Activated CD4-positive, alpha-beta T cell treated with anti-CD3 and anti-CD28 coated beads, Interleukin-2, amount 50 U/mL, for 24 hours (primary cell): ENCODE measurements around the gene NEK3.
"Not testable (repeated sequence)": the region's sequence is repeated elsewhere in the genome, so short reads cannot be mapped to it uniquely, and the experiment has no call there.

Experiments used
- DNase-seq, 2 donors: peaks; one replicate each; pipeline ENCODE4 v3.0.0-alpha.2; 2020; ENCODE audit warnings: low read depth in 1 of 2, low spot score in 1 of 2

NEK3 gene, protein sequence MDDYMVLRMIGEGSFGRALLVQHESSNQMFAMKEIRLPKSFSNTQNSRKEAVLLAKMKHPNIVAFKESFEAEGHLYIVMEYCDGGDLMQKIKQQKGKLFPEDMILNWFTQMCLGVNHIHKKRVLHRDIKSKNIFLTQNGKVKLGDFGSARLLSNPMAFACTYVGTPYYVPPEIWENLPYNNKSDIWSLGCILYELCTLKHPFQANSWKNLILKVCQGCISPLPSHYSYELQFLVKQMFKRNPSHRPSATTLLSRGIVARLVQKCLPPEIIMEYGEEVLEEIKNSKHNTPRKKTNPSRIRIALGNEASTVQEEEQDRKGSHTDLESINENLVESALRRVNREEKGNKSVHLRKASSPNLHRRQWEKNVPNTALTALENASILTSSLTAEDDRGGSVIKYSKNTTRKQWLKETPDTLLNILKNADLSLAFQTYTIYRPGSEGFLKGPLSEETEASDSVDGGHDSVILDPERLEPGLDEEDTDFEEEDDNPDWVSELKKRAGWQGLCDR

DNA sequence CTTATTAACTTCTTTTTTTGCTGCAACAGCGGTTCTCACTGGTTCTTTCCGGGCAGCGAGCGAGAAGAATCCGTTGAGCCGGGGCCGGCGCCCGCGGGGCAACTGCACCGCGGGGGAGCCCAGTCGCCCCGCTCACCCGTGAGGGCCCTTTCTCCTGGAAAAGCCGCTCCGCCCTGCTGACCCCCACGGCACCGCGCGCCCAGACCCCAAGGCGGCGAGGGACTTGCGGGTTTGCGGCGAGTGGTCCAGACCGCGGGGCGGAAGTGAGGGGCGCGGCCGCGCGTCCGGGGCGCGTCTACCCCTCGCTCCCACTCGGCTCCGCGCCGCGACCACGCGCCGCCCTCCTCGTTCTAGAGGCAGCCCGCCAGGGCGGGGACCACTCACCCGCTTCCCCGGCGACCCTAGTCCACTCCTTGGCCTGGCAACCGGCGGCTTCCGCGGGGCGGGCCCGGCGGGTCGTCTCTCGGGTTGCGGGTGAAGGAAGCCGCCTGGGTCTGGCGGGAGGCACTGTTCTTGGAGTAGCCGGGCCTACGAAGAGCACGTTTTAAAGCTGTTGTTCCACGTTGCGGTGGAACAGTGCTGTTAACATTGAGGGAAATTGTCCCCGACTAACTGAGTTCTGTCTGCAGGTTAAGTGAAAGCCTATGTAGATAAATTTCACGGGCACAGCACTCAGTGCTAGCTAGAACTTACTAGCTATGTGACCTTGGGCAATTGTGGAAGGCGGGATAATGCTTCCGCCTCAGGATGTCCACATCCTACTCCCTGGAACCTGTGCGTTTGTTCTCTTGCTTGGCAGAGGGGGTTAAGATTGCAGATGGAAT, at the start of gene NEK3:
TSS of gene NEK3 (minus strand) at position 439 of the 824 bp plus-strand sequence. CDS start 3,406 bp downstream, outside the sequence.
- DNase-seq, result peak; percentile 32 to 38

DNA sequence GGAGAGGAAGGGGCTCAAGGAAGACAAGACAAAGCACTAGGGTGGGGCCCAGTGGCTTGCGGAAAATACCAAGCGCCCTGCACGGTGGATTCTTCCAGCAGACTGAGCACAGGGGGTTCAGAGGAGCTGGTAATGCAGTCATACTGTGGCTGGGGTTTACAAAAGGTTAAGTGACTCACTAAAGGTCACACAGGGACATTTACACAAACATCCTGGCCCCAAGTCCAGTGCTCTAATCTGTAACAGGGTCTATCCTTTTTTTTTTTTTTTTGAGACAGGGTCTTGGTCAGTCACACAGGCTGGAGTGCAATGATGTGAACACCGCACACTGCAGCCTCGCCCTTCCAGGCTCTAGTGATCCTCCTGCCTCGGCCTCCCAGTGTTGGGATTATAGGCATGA, 49.0 kb upstream of the NEK3 start:
- DNase-seq, result not testable (repeated sequence)

DNA sequence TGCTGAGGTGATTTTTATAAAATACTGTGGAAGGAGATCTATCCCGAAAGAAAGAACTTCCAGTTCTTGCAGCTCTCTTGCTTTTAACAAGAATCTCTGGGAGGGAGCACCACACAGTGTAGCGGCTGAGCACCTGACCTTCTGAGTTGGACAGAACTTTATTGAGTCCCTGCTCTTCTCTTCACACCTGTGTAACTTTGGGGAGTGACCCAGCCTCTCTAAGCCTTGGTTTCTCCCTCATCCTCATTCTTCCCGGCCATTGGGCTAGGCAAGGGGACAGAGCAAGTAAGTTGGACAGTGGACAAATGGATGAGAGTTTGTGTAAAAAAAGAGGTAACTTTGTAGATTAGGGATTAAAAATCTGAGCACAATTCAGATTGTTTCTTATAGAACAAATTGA, 48.5 kb upstream of the NEK3 start:
- not testable (repeated sequence) for DNase-seq

DNA sequence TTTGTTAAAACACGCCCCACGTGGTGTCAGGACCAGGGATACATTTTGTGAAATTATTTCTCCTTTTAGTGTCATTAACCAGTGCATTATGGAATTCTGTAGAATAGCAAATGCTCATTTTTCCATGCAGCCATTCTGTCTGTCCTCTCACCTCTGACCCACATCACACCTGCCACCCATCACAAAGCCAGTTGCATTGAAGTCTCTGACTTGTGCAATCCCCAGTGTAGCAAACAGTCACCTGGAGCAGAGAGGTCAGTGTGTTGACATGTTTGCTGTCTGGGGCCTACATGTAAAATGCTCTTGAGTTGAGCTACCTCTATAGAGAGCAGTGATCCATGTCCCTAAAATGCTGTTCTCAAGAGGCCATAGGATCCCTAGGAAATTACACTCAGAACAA, 47.9 kb upstream of the NEK3 start:
- DNase-seq, result not testable (repeated sequence)

DNA sequence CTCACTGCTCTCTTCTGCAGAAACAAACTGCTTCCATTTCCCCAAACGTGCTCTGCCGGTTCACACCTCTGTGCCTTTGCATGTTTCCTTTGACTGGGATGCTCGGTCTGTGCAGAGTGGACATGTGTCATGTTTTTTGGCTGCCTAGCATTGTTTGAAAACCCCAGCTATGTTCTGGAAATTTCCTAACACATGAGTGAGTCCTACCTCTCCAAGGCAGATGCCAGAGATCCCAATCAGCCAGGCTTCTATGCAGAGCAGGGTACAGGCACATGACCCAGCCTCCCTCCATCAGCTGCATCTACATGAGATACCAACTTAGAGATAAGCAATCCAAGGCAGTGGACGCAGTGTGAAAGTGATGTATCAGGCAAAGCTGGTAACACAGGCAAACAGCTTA, 45.1 kb upstream of the NEK3 start:
- DNase-seq, result not testable (repeated sequence)

DNA sequence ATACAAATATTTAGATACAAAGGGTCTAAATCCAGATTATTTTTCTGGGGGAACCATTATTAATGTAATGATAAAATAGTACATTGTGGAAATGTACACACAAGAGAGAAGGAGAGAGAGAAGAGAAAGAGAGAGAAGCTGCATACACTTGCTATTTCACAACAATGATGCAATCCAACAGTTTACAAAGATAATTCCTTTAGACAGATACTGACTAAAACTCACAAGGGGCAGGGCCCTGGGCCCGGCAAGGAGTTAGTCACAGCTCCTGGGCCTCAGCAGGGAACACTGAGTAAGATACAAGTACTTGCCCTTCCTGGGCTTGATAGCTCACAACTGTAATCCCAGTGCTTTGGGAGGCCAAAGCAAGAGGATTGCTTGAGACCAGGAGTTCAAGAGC, 44.5 kb upstream of the NEK3 start:
- not testable (repeated sequence) for DNase-seq

DNA sequence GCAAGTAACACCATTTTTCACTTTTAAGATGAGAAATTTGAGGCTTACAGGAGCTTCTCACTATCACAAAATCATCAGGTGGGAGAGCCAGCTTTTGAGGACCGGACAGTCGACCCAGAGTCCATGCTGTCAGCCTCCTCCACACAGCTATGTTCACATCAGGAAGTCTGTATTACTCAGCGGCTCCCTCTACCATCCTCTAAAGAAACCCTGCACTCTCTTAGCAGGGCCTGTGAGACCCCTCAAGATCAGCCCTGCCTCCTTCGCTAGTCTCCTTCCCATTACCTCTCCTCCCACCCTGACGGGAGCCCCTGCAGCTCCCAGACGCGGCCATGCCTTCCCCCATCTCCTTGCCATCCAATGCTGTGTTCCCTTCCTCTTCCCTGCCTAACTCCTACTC, 43.1 kb upstream of the NEK3 start:
- DNase-seq, result not testable (repeated sequence)

DNA sequence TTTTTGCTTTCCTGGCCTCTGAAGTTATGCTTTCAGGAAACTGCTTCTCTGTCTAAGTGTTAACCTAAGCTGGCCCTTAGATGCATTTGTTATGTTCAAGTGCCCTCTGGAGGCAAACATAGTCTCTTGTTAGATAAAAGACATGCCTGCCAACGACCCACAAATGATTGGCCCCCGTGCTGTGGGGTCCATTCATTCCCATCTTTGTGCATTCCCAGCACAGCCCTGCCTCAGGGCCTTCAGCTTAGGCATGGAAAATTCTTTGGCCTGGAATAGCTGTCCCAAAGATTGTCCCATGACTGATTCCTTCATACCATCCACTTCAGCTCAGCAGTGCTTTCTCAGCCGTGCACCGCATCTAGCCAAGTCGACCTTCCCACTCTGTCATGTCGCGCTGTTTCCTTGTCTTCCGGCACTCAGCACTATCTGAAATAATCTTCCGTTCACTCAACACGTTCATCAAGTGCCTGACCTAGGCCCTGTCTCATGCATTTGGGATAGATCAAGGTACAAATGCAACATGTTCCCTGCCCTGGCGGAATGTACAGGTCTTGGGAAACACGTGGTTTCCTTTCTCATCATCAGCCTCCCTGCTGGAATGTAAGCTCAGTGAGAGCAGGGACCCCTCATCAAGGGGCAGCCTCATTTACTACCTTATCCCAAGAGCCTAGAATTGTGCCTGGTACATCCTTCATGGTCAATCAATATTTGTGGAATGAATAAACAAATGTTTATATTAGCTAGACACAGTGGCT, 42.2 kb upstream of the NEK3 start:
- peak in 1 of 2 donors; percentile 7 for DNase-seq

DNA sequence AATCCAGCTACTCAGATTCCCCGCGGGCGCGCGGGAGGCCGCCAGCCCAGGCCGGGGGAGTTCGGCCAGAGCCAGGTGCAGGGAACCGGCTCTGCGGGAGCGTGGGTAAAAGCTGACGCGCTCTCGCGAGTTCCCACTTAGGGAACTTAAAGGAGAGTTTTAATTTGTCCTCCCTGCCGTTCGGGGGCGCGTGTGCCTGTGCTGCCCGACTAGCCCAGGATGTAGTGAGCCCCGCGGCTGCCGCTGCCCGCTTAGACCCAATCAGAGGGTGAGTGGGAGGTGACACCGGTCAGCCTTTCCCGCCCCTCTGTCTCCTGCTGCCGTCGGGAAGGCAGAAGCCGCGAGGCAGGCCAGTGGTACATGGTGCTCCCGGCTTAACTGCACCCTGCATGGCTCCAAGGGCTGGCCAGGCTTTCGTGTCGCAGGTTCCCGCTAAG, 36.0 kb upstream of the NEK3 start:
- DNase-seq, result peak; percentile 16 to 25

DNA sequence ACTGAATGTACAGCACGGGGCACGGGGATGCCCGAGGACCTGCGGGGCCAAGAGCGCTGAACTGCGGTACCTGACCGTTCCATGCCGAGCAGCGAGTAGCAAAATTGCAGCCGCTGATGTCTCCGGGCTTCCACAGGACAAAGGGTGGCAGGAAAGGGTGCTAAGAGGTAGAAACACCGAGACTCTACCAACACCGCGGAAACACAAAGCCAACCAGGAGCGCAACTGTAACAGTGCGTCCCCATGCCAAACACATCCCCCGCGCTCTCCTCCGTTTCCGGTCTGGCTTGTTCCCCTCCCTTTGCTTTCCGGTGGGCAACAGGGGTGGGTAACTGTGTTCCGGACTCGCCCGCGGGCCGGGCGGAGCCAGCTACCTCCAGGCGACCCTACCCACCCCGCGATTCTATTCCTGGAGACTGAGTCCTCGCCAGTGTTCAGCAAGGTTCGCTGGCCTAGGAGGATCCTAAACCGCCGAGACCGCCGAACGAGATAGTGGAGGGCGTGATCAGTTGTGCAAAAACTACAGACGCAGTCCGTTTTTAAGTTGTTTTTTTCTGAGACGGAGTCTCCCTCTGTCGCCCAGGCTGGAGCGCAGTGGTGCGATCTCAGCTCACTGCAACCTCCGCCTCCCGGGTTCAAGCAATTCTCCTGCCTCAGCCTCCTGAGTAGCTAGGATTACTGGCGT, 34.9 kb upstream of the NEK3 start:
- peak; percentile 87 to 93 for DNase-seq

DNA sequence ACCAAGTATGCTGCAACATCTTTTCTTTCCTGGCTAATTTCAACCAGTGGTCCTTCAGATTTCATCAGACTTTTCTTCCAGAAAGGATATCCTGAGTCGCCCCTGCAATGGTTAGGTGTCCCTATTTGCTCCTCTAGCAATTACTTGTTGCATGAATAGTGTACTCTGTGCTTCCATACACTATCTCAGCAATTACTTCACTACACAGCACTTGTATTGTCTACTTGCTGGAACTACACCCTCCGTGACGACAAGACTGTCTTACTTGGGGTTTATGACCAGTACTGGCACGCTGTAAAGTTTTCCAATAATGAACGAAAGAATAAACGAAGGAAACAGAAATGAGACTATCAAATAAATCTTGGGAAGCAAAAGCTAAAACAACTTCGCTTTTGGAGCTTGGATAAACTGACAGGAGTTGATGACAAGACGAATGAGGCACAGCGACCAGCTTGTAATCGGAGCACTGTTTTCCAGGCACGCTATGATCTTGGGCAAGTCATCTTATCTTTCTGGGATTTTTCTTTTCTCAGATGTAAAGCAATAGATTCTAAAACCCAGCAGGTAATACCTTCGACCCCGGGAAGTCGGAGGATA, 34.3 kb upstream of the NEK3 start:
- DNase-seq, result not testable (repeated sequence)

DNA sequence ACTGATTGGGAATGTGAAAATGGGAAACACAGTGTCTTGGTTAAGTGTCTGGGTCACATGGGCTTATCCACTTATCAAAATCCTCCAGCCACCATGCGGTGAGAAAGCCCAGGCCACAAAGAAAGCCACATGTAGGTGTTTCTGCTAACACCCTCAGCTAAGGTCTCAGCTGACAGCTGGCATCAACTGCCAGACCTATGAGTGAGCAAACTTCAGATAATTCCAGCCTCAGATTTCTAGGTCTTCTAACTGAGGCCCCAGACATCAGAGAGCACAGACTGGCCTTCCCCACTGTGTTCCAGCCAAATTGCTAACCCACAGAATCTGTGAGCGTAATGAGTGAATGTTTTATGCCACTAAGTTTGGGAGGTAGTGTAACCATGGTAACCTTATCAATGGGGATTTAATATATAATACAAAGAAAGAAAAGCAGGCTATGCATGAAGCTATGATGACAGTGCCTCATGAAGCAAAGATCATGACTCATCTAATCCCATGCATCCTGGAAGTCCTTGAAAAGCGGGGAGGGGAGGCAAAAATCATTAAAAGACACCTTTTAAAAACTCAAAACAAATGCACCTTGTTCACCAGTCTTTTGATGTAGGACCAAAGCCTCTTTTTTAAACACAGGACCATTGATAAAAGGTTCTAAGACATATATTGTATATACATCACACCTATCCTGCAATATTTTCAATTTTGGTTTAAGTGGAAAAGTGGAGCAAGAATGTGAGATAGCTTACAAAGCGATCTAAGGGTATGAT, 28.2 kb upstream of the NEK3 start:
- not testable (repeated sequence) for DNase-seq

DNA sequence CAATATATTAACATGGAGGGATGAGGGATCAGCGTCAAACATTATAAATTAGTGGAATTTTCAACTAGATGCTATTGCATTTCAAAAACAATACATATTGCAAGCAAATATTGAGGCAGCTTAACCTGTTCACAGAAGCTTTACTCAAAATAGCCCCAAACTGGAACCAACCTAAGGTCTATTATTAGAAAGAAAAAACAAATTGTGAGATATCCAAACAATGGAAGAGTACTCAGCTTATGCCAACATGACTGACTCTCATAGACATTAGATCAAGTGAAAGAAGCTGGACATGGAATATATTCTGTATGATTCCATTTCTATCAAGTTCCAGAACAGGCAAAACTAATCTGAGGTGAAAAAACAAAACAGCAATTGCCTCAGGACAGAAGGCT, 27.6 kb upstream of the NEK3 start:
- DNase-seq, result no peak

DNA sequence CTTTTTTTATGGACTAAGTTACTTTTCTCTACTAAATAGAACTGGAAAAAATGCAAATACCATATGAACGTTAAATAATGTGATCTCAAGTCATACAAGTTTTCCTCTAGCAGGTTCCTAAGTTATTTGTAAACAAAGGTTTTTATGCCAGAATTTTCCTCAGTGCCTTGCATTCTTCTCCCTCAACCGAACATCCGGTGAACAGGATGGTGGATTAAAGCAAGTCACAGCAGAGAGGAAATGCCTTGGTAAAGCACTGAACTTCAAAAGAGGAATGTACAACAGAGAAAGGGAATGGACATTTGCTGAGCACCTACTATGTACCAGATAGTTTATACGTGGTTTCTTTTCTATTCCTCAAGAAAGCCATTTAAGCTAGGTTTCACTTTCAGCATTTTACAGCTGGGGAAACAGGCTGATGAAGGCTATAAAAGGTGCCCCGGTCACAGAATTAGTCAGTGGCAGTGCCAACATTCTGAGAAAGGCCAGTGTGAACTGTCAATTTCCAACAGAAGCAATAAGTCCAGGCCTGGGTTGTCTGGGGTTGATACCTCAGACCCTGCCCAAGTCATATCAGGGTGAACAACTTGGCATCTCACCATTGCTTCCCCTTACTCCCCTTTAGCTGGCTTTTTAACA, 22.0 kb upstream of the NEK3 start:
- not testable (repeated sequence) for DNase-seq

DNA sequence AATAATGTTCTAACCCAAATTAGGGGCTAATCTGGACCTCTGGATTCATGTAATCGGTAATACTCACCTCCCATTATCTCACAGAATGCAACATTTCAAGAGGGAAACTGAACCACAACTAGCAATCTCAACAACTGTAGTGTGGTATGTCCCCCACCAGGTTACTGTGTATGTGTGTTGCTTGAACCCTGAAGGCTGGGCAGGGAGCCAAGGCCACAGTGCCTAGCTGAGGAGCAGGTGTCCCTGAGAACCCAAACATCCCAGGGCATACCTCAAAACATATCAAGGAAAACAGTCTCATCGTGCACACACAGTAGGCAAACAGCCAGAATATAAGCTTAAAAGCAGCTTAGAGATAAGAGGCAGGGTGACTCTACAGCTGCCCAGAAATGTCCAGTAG, 20.5 kb upstream of the NEK3 start:
- DNase-seq, result no peak

DNA sequence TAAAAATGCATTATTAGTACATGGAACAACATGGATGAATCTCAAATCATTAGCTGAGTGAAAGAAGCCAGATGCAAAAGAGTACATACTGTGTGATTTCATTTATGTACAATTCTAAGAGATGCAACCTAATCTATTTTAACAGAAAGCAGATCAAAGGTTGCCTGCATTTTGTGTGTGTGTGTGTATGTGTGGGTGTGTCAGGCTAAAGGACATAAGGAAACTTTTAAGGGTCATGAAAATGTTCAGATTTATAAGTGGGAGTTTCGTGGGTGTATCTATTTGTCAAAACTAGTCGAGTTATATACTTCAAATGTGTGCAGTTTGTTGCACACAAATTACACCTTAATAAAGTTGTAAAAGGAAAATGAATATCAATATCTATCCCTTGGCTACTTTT, 17.9 kb upstream of the NEK3 start:
- no peak for DNase-seq

DNA sequence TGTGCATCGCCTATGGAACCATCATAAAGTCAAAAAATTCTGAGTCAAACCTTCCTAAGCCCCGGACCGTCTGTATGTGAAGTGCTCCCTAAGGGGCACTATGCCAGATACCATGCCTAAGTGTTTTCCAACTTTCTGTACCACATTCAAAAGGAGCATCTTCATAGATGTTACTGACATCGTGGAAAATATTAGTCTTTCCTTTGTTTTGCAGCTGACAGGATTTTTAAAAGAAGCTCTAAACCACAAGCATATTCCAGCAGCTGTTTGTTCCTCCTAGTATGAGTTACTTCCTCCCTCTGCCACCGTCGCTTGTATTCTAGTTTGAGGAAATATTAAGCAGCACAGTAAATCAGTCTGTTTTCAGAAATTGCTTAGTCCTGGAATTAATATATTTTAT, 14.6 kb upstream of the NEK3 start:
- DNase-seq, result not testable (repeated sequence)

DNA sequence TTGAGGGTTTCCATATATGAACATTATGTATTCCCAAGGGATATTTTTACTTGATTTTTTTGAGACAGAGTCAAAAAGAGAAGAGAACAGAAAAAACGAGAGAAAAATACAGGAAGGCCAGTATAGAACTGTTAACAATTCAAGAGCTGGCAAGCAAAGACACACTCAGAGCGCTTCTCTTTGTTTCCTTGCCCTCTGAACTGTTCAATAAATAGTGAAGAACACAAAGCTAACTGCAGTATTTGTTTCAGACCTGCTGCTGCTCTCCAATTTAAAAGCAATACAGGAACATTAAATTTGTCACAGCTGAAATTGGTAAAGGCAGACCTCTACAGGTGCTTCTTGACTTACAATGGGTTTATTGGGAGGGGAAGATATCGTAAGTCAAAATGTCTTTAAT, 14.0 kb upstream of the NEK3 start:
- DNase-seq, result no peak

DNA sequence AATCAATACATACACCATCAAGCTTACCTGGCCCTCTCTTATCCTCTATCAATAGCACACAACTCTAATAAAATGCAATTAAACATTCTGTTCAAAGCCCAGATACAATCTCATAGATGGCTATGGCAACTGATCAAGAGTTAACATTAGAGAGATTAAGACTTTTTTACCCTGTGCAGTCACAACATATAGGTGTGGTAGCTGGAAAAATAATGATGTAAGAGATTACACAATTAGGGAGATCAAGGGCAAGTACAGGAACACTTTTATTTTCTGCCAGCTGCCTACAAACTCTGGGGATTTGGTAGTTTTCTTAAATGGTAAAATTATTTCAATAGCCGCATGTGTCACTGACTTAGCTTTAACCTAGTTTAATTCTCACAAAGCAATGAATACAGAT, 12.3 kb upstream of the NEK3 start:
- not testable (repeated sequence) for DNase-seq
